ENCODE data around the gene DND1. TPM values are rescaled to one million over a fixed set of nuclear protein-coding genes. Genes with fewer than 3 reads are reported as not detected.

Gene DND1
- polyA plus RNA-seq, 3 donors = 2.3 TPM; not detected in 2

DNA sequence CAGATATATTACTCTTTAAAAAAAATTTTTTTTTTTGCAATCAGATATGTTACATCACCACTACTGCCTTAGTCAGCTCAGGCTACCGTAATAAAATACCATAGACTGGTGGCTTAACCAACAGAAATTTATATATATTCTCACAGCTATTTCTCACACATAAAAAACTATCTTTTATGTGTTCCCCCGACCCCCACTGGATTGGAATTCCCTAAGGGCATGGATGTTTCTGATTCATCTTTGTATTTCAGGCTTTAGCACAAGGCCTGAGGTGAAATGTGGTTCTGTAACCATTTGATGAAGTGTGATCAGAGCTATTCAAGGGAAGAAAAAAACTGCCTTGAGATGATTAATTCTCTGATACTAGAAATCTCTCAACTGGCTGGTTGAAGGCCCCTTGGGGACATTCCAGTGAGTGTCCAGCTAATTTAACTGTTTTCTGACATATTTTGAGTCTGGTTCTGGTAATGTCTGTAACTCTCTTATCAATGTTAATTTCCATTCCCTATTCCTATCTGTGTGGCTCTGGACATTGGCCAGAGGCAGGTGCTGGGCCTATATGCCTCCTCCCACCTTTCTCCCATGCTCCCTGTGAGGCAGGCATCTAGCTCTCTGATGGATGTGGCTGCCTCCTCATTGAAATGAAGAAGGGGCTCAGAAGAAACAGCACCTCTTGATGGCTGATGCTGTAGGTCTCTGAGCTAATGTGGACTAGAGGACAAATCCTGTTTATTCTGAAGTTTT lies 42.9 kb downstream of the DND1 start:
- peak in 2 of 3 donors; percentile 61 to 76 for DNase-seq
- no CpG with 5 or more reads among the region's 2 CpGs for WGBS (ENCODE audit: insufficient coverage)
- peaks cover 4 to 17% (median 12%) of the 10 kb centered on the region in 7 donors for H3K9me3 Mint-ChIP-seq
- H3K27me3 ChIP-seq (ENCODE audit: control insufficient read depth in 2 of 2, insufficient read depth in 2 of 2, low read length in 2 of 2) = no peaks in the 10 kb centered on the region
- peak overlapping the region; percentile 92 to 100 for H3K4me3 Mint-ChIP-seq
- H3K27ac ChIP-seq (ENCODE audit: low read depth in 1 of 2, low read length in 2 of 2) = peak overlapping the region; percentile 96 to 97
- peak overlapping the region; percentile 76 to 98 (median 97) for H3K4me3 ChIP-seq (replicated peaks in 1 of 3; ENCODE audit: low read depth in 2 of 3, low read length in 3 of 3)
- TF ChIP-seq, protein P1, sequence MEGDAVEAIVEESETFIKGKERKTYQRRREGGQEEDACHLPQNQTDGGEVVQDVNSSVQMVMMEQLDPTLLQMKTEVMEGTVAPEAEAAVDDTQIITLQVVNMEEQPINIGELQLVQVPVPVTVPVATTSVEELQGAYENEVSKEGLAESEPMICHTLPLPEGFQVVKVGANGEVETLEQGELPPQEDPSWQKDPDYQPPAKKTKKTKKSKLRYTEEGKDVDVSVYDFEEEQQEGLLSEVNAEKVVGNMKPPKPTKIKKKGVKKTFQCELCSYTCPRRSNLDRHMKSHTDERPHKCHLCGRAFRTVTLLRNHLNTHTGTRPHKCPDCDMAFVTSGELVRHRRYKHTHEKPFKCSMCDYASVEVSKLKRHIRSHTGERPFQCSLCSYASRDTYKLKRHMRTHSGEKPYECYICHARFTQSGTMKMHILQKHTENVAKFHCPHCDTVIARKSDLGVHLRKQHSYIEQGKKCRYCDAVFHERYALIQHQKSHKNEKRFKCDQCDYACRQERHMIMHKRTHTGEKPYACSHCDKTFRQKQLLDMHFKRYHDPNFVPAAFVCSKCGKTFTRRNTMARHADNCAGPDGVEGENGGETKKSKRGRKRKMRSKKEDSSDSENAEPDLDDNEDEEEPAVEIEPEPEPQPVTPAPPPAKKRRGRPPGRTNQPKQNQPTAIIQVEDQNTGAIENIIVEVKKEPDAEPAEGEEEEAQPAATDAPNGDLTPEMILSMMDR (IDR thresholded peaks at IDR 0.05) = no peak
- peaks cover 35 to 51% of the 10 kb centered on the region in 2 donors for H3K36me3 Mint-ChIP-seq
- peaks cover 0 to 10% of the 10 kb centered on the region in 2 donors for H3K9me3 ChIP-seq (replicated peaks in 1 of 2; ENCODE audit: control insufficient read depth in 1 of 2, insufficient read depth in 1 of 2, low read length in 2 of 2)
- intact Hi-C loops (cut with micrococcal nuclease) = loop anchor here (5.0 kb wide), 1 partner anchor 33 kb away; no protein-coding TSS in a partner anchor
- H4K20me1 ChIP-seq (ENCODE audit: insufficient read depth, low read length) = peaks cover 31% of the 10 kb centered on the region
- peaks cover 30 to 59% of the 10 kb centered on the region in 2 donors for H3K4me1 ChIP-seq (ENCODE audit: control insufficient read depth in 1 of 2, insufficient read depth in 2 of 2, low read length in 2 of 2)
- H3K9ac ChIP-seq (ENCODE audit: insufficient read depth, low read length, poor library complexity, severe bottlenecking) = peak overlapping the region; percentile 89
- H3K27ac Mint-ChIP-seq = peak overlapping the region; percentile 97 to 99 (median 98)
- H3K27me3 Mint-ChIP-seq (ENCODE audit: low read depth in 3 of 3) = peaks cover 0 to 2% (median 0%) of the 10 kb centered on the region in 3 donors
- H3K4me2 ChIP-seq (replicated peaks; ENCODE audit: extremely low read depth, low read length, poor library complexity, severe bottlenecking) = peak overlapping the region; percentile 100
- H2AFZ ChIP-seq (ENCODE audit: insufficient read depth, low read depth, low read length, poor library complexity, severe bottlenecking) = peak overlapping the region; percentile 15
- peaks cover 59% of the 10 kb centered on the region for H3K4me1 Mint-ChIP-seq
- peaks cover 14 to 24% of the 10 kb centered on the region in 2 donors for H3K36me3 ChIP-seq (replicated peaks in 1 of 2; ENCODE audit: control insufficient read depth in 1 of 2, insufficient read depth in 2 of 2, low read length in 2 of 2)
- peaks cover 55% of the 10 kb centered on the region for H3K79me2 ChIP-seq (ENCODE audit: insufficient read depth, low read length)

DNA sequence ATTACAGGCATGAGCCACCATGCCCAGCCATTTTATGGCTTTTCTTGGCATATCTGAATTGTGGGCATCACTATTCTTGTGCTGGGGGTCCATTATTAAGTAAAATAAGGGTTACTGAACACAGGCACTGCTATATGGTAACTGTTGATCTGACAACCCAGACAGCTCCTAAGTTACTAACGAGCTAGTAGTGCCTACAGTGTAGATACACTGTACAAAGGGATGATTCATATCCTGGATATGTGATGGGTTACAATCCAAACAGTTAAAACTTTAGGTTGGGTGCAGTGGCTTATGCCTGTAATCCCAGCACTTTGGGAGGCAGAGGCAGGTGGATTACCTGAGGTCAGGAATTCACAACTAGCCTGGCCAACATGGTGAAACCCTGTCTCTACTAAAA lies 44.7 kb downstream of the DND1 start:
- no peak overlapping the region for H3K9ac ChIP-seq (ENCODE audit: insufficient read depth, low read length, poor library complexity, severe bottlenecking)
- peaks cover 46% of the 10 kb centered on the region for H3K79me2 ChIP-seq (ENCODE audit: insufficient read depth, low read length)
- H3K27me3 ChIP-seq (ENCODE audit: control insufficient read depth in 2 of 2, insufficient read depth in 2 of 2, low read length in 2 of 2) = no peaks in the 10 kb centered on the region
- peaks cover 31% of the 10 kb centered on the region for H4K20me1 ChIP-seq (ENCODE audit: insufficient read depth, low read length)
- peak overlapping the region; percentile 100 for H3K4me2 ChIP-seq (replicated peaks; ENCODE audit: extremely low read depth, low read length, poor library complexity, severe bottlenecking)
- peak in 2 of 3 donors; percentile 46 to 56 for DNase-seq
- H3K36me3 ChIP-seq (replicated peaks in 1 of 2; ENCODE audit: control insufficient read depth in 1 of 2, insufficient read depth in 2 of 2, low read length in 2 of 2) = peaks cover 14 to 24% of the 10 kb centered on the region in 2 donors
- peaks cover 0 to 2% (median 0%) of the 10 kb centered on the region in 3 donors for H3K27me3 Mint-ChIP-seq (ENCODE audit: low read depth in 3 of 3)
- H3K4me1 Mint-ChIP-seq = peaks cover 49% of the 10 kb centered on the region
- H3K27ac Mint-ChIP-seq = peak overlapping the region in 6 of 7 donors; percentile 34 to 78 (median 65)
- H3K27ac ChIP-seq (ENCODE audit: low read depth in 1 of 2, low read length in 2 of 2) = peak overlapping the region in 1 of 2 donors; percentile 65
- peaks cover 0 to 10% of the 10 kb centered on the region in 2 donors for H3K9me3 ChIP-seq (replicated peaks in 1 of 2; ENCODE audit: control insufficient read depth in 1 of 2, insufficient read depth in 1 of 2, low read length in 2 of 2)
- H3K4me3 Mint-ChIP-seq = peak overlapping the region; percentile 64 to 100
- intact Hi-C loops (cut with micrococcal nuclease) = no loop called here
- TF ChIP-seq, protein P1 (IDR thresholded peaks at IDR 0.05) = no peak
- peak overlapping the region in 2 of 3 experiments; percentile 3 to 97 for H3K4me3 ChIP-seq (replicated peaks in 1 of 3; ENCODE audit: low read depth in 2 of 3, low read length in 3 of 3)
- no CpG with 5 or more reads among the region's 1 CpG for WGBS (ENCODE audit: insufficient coverage)
- H3K36me3 Mint-ChIP-seq = peaks cover 35 to 56% of the 10 kb centered on the region in 2 donors
- peaks cover 18 to 45% of the 10 kb centered on the region in 2 donors for H3K4me1 ChIP-seq (ENCODE audit: control insufficient read depth in 1 of 2, insufficient read depth in 2 of 2, low read length in 2 of 2)
- no peak overlapping the region for H2AFZ ChIP-seq (ENCODE audit: insufficient read depth, low read depth, low read length, poor library complexity, severe bottlenecking)
- peaks cover 4 to 17% (median 12%) of the 10 kb centered on the region in 7 donors for H3K9me3 Mint-ChIP-seq

Measured in CD14-positive monocyte (primary cell).